GM23338 (cell line): ENCODE results near the gene TMEM182.

ENCODE experiments used
- CREB1 ChIP-seq: fragments of 250-450 bp; sonication (Bioruptor Pico); IDR thresholded peaks from 2 replicates; pipeline ENCODE4 v1.5.0; 2020; ENCODE audit warnings: low read depth, mild to moderate bottlenecking, moderate library complexity
- ETS1 ChIP-seq: IDR thresholded peaks from 2 replicates; pipeline ENCODE4 v1.6.1; 2016; ENCODE audit warnings: antibody characterized with exemption
- EZH2 ChIP-seq: fragments of 200-600 bp; sonication (generic); IDR thresholded peaks from one replicate; pipeline ENCODE4 v1.8.0; 2017; ENCODE audit warnings: antibody characterized with exemption, mild to moderate bottlenecking, low read depth; ENCODE audit not compliant: unreplicated experiment
- EZH2phosphoT487 ChIP-seq: fragments of 200-600 bp; sonication (generic); IDR thresholded peaks from one replicate; pipeline ENCODE4 v1.8.1; 2018; ENCODE audit warnings: antibody characterized with exemption; ENCODE audit not compliant: unreplicated experiment
- JUNB ChIP-seq: IDR thresholded peaks from one replicate; pipeline ENCODE4 v1.6.1; 2016; ENCODE audit warnings: antibody characterized with exemption; ENCODE audit not compliant: unreplicated experiment
- POLR2AphosphoS5 ChIP-seq: IDR thresholded peaks from 2 replicates; pipeline ENCODE4 v1.6.1; 2016; ENCODE audit warnings: antibody characterized with exemption, low read depth
- STAT1 ChIP-seq: IDR thresholded peaks from one replicate; pipeline ENCODE4 v1.6.1; 2016; ENCODE audit warnings: antibody characterized with exemption; ENCODE audit not compliant: unreplicated experiment
- TF ChIP-seq, protein P1 (sequence below), 2 experiments: fragments of 200-600 bp in 1 of 2; sonication (generic) in 1 of 2; conservative IDR thresholded peaks; 2 replicates each; pipeline versions ENCODE4 v1.5.1 to v1.6.1; 2016 to 2017; ENCODE audit warnings: antibody characterized with exemption in 2 of 2, low read depth in 2 of 2, mild to moderate bottlenecking in 2 of 2, moderate library complexity in 1 of 2
- TF ChIP-seq, protein P2 (sequence below): IDR thresholded peaks from one replicate; pipeline ENCODE4 v1.6.1; 2018; ENCODE audit warnings: antibody characterized with exemption; ENCODE audit not compliant: unreplicated experiment

DNA sequence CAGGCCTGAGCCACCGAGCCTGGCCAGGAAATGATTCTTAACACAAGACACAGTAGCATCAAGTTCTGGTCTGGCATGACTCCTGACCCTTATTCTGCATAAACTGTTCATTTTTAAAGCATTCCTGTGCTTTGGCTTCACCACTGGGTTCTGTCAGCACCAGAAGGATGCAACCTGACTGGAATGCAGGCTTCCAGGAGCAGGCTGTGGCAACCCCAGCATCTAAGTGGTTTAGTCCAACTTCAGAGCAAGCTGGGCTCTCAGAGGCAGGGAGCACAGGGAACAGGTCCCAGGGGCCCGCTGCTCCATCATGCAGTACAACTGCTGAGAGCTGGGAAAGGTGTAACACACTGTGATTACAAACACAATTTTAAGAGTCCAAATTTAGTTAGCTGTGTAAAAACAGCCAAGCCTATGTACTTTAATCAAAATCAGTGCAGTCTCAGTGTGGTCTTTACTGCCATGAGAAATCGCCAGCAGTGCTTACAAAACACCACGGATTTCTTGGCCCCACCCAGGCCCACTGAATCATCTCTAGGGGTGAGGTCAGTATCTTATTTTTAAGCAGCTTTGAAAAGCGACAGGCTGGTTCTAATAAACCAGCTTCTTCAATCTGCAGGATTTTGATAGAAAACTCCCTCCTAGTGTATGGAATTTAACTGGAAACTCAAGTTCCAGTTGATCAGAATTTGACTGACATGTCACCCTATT is 44.4 kb upstream of the TMEM182 start:
- TF ChIP-seq, protein P1, sequence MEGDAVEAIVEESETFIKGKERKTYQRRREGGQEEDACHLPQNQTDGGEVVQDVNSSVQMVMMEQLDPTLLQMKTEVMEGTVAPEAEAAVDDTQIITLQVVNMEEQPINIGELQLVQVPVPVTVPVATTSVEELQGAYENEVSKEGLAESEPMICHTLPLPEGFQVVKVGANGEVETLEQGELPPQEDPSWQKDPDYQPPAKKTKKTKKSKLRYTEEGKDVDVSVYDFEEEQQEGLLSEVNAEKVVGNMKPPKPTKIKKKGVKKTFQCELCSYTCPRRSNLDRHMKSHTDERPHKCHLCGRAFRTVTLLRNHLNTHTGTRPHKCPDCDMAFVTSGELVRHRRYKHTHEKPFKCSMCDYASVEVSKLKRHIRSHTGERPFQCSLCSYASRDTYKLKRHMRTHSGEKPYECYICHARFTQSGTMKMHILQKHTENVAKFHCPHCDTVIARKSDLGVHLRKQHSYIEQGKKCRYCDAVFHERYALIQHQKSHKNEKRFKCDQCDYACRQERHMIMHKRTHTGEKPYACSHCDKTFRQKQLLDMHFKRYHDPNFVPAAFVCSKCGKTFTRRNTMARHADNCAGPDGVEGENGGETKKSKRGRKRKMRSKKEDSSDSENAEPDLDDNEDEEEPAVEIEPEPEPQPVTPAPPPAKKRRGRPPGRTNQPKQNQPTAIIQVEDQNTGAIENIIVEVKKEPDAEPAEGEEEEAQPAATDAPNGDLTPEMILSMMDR (conservative IDR thresholded peaks at IDR 0.05; ENCODE audit: low read depth in 2 of 2), result no peak
- TF ChIP-seq, protein P2, sequence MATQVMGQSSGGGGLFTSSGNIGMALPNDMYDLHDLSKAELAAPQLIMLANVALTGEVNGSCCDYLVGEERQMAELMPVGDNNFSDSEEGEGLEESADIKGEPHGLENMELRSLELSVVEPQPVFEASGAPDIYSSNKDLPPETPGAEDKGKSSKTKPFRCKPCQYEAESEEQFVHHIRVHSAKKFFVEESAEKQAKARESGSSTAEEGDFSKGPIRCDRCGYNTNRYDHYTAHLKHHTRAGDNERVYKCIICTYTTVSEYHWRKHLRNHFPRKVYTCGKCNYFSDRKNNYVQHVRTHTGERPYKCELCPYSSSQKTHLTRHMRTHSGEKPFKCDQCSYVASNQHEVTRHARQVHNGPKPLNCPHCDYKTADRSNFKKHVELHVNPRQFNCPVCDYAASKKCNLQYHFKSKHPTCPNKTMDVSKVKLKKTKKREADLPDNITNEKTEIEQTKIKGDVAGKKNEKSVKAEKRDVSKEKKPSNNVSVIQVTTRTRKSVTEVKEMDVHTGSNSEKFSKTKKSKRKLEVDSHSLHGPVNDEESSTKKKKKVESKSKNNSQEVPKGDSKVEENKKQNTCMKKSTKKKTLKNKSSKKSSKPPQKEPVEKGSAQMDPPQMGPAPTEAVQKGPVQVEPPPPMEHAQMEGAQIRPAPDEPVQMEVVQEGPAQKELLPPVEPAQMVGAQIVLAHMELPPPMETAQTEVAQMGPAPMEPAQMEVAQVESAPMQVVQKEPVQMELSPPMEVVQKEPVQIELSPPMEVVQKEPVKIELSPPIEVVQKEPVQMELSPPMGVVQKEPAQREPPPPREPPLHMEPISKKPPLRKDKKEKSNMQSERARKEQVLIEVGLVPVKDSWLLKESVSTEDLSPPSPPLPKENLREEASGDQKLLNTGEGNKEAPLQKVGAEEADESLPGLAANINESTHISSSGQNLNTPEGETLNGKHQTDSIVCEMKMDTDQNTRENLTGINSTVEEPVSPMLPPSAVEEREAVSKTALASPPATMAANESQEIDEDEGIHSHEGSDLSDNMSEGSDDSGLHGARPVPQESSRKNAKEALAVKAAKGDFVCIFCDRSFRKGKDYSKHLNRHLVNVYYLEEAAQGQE, result no peak
- TF ChIP-seq EZH2 (no peak), ETS1 (no peak), STAT1 (no peak), POLR2AphosphoS5 (no peak), CREB1 (CRISPR knock-in tag) (no peak), EZH2phosphoT487 (no peak), JUNB (no peak)
